WTC11 (cell line): ENCODE data around the gene SLC4A8. TPM values are rescaled to one million over a fixed set of nuclear protein-coding genes. Genes with fewer than 3 reads are reported as not detected.

Source experiments
- ATAC-seq: fragments of 200-7000 bp; cut with Tn5 transposase; 2 replicates; pipeline ENCODE4 v1.10.0; 2021; ENCODE audit warnings: mild to moderate bottlenecking, moderate library complexity
- CTCF ChIA-PET: fragments of 300-600 bp; sonication (Branson Sonifier 250); formaldehyde crosslinking; loops from one replicate; lab custom pipeline; 2021; ENCODE audit warnings: antibody characterized with exemption; lab: Charles Lee
- POLR2A ChIA-PET: fragments of 350-600 bp; sonication (Branson Sonifier 250); formaldehyde crosslinking; loops from one replicate; lab custom pipeline; 2021; ENCODE audit warnings: antibody characterized with exemption; lab: Charles Lee
- DNase-seq: peaks from one replicate; pipeline ENCODE4 v3.0.0; 2021; ENCODE audit warnings: low spot score
- H3K27ac Mint-ChIP-seq: 2 replicates; pipeline ENCODE4 v1.8.0; 2021; ENCODE audit warnings: mixed read lengths
- H3K27me3 Mint-ChIP-seq: 2 replicates; pipeline ENCODE4 v1.8.0; 2021; ENCODE audit warnings: low read depth, mild to moderate bottlenecking, moderate library complexity, mixed read lengths
- H3K36me3 Mint-ChIP-seq: 2 replicates; pipeline ENCODE4 v1.8.0; 2021; ENCODE audit warnings: mixed read lengths
- H3K4me1 Mint-ChIP-seq: 2 replicates; pipeline ENCODE4 v1.8.0; 2022; ENCODE audit warnings: mixed read lengths
- H3K4me3 Mint-ChIP-seq: 2 replicates; pipeline ENCODE4 v1.8.0; 2021; ENCODE audit warnings: mild to moderate bottlenecking, moderate library complexity, mixed read lengths
- H3K9me3 Mint-ChIP-seq: 2 replicates; pipeline ENCODE4 v1.8.0; 2021; ENCODE audit warnings: mixed read lengths
- ATF2 ChIP-seq: sonication (generic); formaldehyde crosslinking; IDR thresholded peaks from 2 replicates; pipeline ENCODE4 v1.8.1; 2022; ENCODE audit warnings: low read depth, missing genetic modification reagents, borderline replicate concordance
- ATF3 ChIP-seq: sonication (generic); formaldehyde crosslinking; conservative IDR thresholded peaks from 2 replicates; pipeline ENCODE4 v1.8.1; 2022; ENCODE audit warnings: mild to moderate bottlenecking, missing genetic modification reagents
- CREM ChIP-seq: sonication (generic); formaldehyde crosslinking; IDR thresholded peaks from 2 replicates; pipeline ENCODE4 v1.8.1; 2022; ENCODE audit warnings: mild to moderate bottlenecking, missing genetic modification reagents, moderate library complexity
- ESRRA ChIP-seq: sonication (generic); formaldehyde crosslinking; IDR thresholded peaks from 2 replicates; pipeline ENCODE4 v1.8.1; 2022; ENCODE audit warnings: mild to moderate bottlenecking, missing genetic modification reagents, borderline replicate concordance
- FOXJ3 ChIP-seq: sonication (generic); formaldehyde crosslinking; IDR thresholded peaks from 2 replicates; pipeline ENCODE4 v1.9.0; 2021; ENCODE audit warnings: missing genetic modification reagents, mild to moderate bottlenecking, borderline replicate concordance
- FOXP1 ChIP-seq: sonication (generic); formaldehyde crosslinking; IDR thresholded peaks from 2 replicates; pipeline ENCODE4 v1.8.0; 2022; ENCODE audit warnings: missing genetic modification reagents, mild to moderate bottlenecking, moderate library complexity, borderline replicate concordance
- GRHL2 ChIP-seq: fragments of 250-450 bp; sonication (Bioruptor Pico); IDR thresholded peaks from 2 replicates; pipeline ENCODE4 v1.8.0; 2022; ENCODE audit warnings: mild to moderate bottlenecking, moderate library complexity; ENCODE audit not compliant: insufficient replicate concordance, severe bottlenecking
- GTF2I ChIP-seq: fragments of 250-450 bp; sonication (Bioruptor Pico); conservative IDR thresholded peaks from 2 replicates; pipeline ENCODE4 v1.4.0; 2021; ENCODE audit warnings: mild to moderate bottlenecking
- IRF2 ChIP-seq: sonication (generic); formaldehyde crosslinking; IDR thresholded peaks from 2 replicates; pipeline ENCODE4 v1.8.0; 2022; ENCODE audit warnings: low read depth, missing genetic modification reagents, borderline replicate concordance
- JUN ChIP-seq: sonication (generic); formaldehyde crosslinking; IDR thresholded peaks from 2 replicates; pipeline ENCODE4 v1.8.0; 2023; ENCODE audit warnings: mild to moderate bottlenecking, missing genetic modification reagents
- NFE2L1 ChIP-seq: sonication (generic); formaldehyde crosslinking; IDR thresholded peaks from 2 replicates; pipeline ENCODE4 v1.8.1; 2023; ENCODE audit warnings: missing genetic modification reagents
- OVOL2 ChIP-seq: fragments of 250-450 bp; sonication (Bioruptor Pico); IDR thresholded peaks from 2 replicates; pipeline ENCODE4 v1.9.0; 2021; ENCODE audit warnings: mild to moderate bottlenecking, borderline replicate concordance
- SOX15 ChIP-seq: fragments of 250-450 bp; sonication (Bioruptor Pico); IDR thresholded peaks from 2 replicates; pipeline ENCODE4 v1.9.0; 2021; ENCODE audit warnings: mild to moderate bottlenecking
- STAT6 ChIP-seq: sonication (generic); formaldehyde crosslinking; conservative IDR thresholded peaks from 2 replicates; pipeline ENCODE4 v1.8.1; 2023; ENCODE audit warnings: mild to moderate bottlenecking, low read depth, missing genetic modification reagents, moderate library complexity
- TEAD1 ChIP-seq: sonication (generic); formaldehyde crosslinking; IDR thresholded peaks from 2 replicates; pipeline ENCODE4 v1.8.0; 2022; ENCODE audit warnings: mild to moderate bottlenecking, missing genetic modification reagents
- USF1 ChIP-seq: sonication (generic); formaldehyde crosslinking; IDR thresholded peaks from 2 replicates; pipeline ENCODE4 v1.8.0; 2022; ENCODE audit warnings: mild to moderate bottlenecking, missing genetic modification reagents
- ZNF281 ChIP-seq: sonication (generic); formaldehyde crosslinking; IDR thresholded peaks from 2 replicates; pipeline ENCODE4 v1.8.0; 2023; ENCODE audit warnings: mild to moderate bottlenecking, missing genetic modification reagents
- ZNF425 ChIP-seq: fragments of 250-450 bp; sonication (Bioruptor Pico); conservative IDR thresholded peaks from 2 replicates; pipeline ENCODE4 v1.9.0; 2021; ENCODE audit warnings: mild to moderate bottlenecking
- ZNF671 ChIP-seq: fragments of 250-450 bp; sonication (Bioruptor Pico); IDR thresholded peaks from 2 replicates; pipeline ENCODE4 v1.8.0; 2021; ENCODE audit warnings: mild to moderate bottlenecking
- ZSCAN18 ChIP-seq: fragments of 250-450 bp; sonication (Bioruptor Pico); IDR thresholded peaks from 2 replicates; pipeline ENCODE4 v2.1.2; 2022; ENCODE audit warnings: mild to moderate bottlenecking, moderate library complexity
- total RNA-seq: library from RNA; stranded (reverse); gene quantifications from 3 replicates; pipeline ENCODE4 v1.2.3, GENCODE V29; 2021

The SLC4A8 gene
- total RNA-seq, 1 experiment from 2014 or later: 16.9 TPM

GRCh38 chr12:51531284-51531977 is 106.8 kb downstream of the SLC4A8 start:
- ChIA-PET POLR2A (no interaction called here), CTCF (interaction anchor here (0.6 to 4.6 kb wide), 30 partner anchors 10 to 361 kb away, joined by 3 to 99 read pairs (median 6); partner anchors contain the start of genes GALNT6 and SLC4A8)
- no peaks in the 10 kb centered on the region for H3K9me3 Mint-ChIP-seq
- H3K36me3 Mint-ChIP-seq: no peaks in the 10 kb centered on the region
- H3K4me1 Mint-ChIP-seq: peaks cover 25% of the 10 kb centered on the region
- H3K27ac Mint-ChIP-seq: no peak overlapping the region
- 0 out of 2 replicates have a peak overlapping the region, but pooled peaks have one; percentile 6 for H3K4me3 Mint-ChIP-seq
- TF ChIP-seq ZNF425 (no peak), ZNF281 (CRISPR knock-in tag) (no peak), JUN (no peak), NFE2L1 (no peak), ATF3 (CRISPR knock-in tag) (no peak), ZNF671 (CRISPR knock-in tag) (no peak), GRHL2 (CRISPR knock-in tag) (no peak), OVOL2 (no peak), IRF2 (CRISPR knock-in tag) (no peak), GTF2I (CRISPR knock-in tag) (no peak), FOXJ3 (CRISPR knock-in tag) (no peak), STAT6 (no peak), USF1 (CRISPR knock-in tag) (no peak), FOXP1 (CRISPR knock-in tag) (no peak), ZSCAN18 (CRISPR knock-in tag) (no peak), TEAD1 (no peak), ATF2 (CRISPR knock-in tag) (no peak), ESRRA (no peak), CREM (no peak), SOX15 (no peak)
- H3K27me3 Mint-ChIP-seq: no peaks in the 10 kb centered on the region
- peak; percentile 7; the same call in 1 of the 2 replicates for ATAC-seq
- DNase-seq: no peak
